ENCODE measurements around the gene GAB1.

The GAB1 gene

GRCh38 chr4:143424276-143424675, 87.6 kb downstream of the GAB1 start:
- no peak overlapping the region for H3K4me3 ChIP-seq (ENCODE audit: low read depth, low read length)
- DNase-seq (ENCODE audit: low read depth): no peak
- no peak for TF ChIP-seq CTCF (IDR thresholded peaks at IDR 0.05; ENCODE audit: control insufficient read depth, extremely low read depth, insufficient read depth)

- no peak for TF ChIP-seq CTCF (IDR thresholded peaks at IDR 0.05; ENCODE audit: control insufficient read depth, extremely low read depth, insufficient read depth)
- no peak for DNase-seq (ENCODE audit: low read depth)
- H3K4me3 ChIP-seq (ENCODE audit: low read depth, low read length): no peak overlapping the region
Measured at GRCh38 chr4:143431526-143432257, 95.0 kb downstream of the GAB1 start.

GRCh38 chr4:143432258-143432591, 95.5 kb downstream of the GAB1 start:
- H3K4me3 ChIP-seq (ENCODE audit: low read depth, low read length): no peak overlapping the region
- no peak for DNase-seq (ENCODE audit: low read depth)
- no peak for TF ChIP-seq CTCF (IDR thresholded peaks at IDR 0.05; ENCODE audit: control insufficient read depth, extremely low read depth, insufficient read depth)

- H3K4me3 ChIP-seq (ENCODE audit: low read depth, low read length): no peak overlapping the region
- TF ChIP-seq CTCF (IDR thresholded peaks at IDR 0.05; ENCODE audit: control insufficient read depth, extremely low read depth, insufficient read depth): no peak
- DNase-seq (ENCODE audit: low read depth): no peak
Measured at GRCh38 chr4:143433231-143433630, 96.6 kb downstream of the GAB1 start.

GRCh38 chr4:143435955-143436354, 99.3 kb downstream of the GAB1 start:
- H3K4me3 ChIP-seq (ENCODE audit: low read depth, low read length): no peak overlapping the region
- no peak for DNase-seq (ENCODE audit: low read depth)
- no peak for TF ChIP-seq CTCF (IDR thresholded peaks at IDR 0.05; ENCODE audit: control insufficient read depth, extremely low read depth, insufficient read depth)

GRCh38 chr4:143437476-143437875, 100.8 kb downstream of the GAB1 start:
- DNase-seq (ENCODE audit: low read depth): no peak
- H3K4me3 ChIP-seq (ENCODE audit: low read depth, low read length): no peak overlapping the region
- TF ChIP-seq CTCF (IDR thresholded peaks at IDR 0.05; ENCODE audit: control insufficient read depth, extremely low read depth, insufficient read depth): no peak

GRCh38 chr4:143437937-143438336, 101.3 kb downstream of the GAB1 start:
- no peak for DNase-seq (ENCODE audit: low read depth)
- no peak overlapping the region for H3K4me3 ChIP-seq (ENCODE audit: low read depth, low read length)
- no peak for TF ChIP-seq CTCF (IDR thresholded peaks at IDR 0.05; ENCODE audit: control insufficient read depth, extremely low read depth, insufficient read depth)

Measured in LNCaP clone FGC (cell line).